OCI-LY7 (cell line): Measurements from ENCODE around the gene IL6ST. TPM values are rescaled to one million over a fixed set of nuclear protein-coding genes. Genes with fewer than 3 reads are reported as not detected.

Experiments used
- BruUV-seq: library from RNA; stranded (reverse); fragments of 400-500 nt; replicated peaks from 2 replicates; lab custom pipeline; 2021; lab: Mats Ljungman, UMichigan
- CTCF ChIA-PET: fragments of 300-600 bp; sonication (Branson Sonifier 250); formaldehyde crosslinking; loops from one replicate; lab custom pipeline; 2022; ENCODE audit warnings: antibody characterized with exemption; ENCODE audit not compliant: unreplicated experiment; lab: Charles Lee
- POLR2A ChIA-PET: fragments of 300-600 bp; sonication (Branson Sonifier 250); formaldehyde crosslinking; loops from one replicate; lab custom pipeline; 2022; ENCODE audit warnings: antibody characterized with exemption; lab: Charles Lee
- DNase-seq: peaks from one replicate; pipeline ENCODE4 v3.0.0-alpha.2; 2015; ENCODE audit warnings: low spot score
- H2AFZ ChIP-seq: fragments of 200-600 bp; sonication (generic), shearing (Covaris generic); 2 replicates; pipeline ENCODE4 v1.6.1; 2014; ENCODE audit warnings: mild to moderate bottlenecking, antibody characterized with exemption, low read length, moderate library complexity
- H3K27ac ChIP-seq: fragments of 200-600 bp; sonication (generic); 2 replicates; pipeline ENCODE4 v1.5.1; 2014; ENCODE audit warnings: mixed run types, low read depth, mild to moderate bottlenecking, moderate library complexity, low read length, inconsistent platforms; ENCODE audit not compliant: poor library complexity, severe bottlenecking
- H3K36me3 ChIP-seq: fragments of 200-600 bp; sonication (generic); 2 replicates; pipeline ENCODE4 v1.6.1; 2014; ENCODE audit warnings: mild to moderate bottlenecking, antibody characterized with exemption, low read length, moderate library complexity, mixed read lengths; ENCODE audit not compliant: insufficient read depth
- H3K4me1 ChIP-seq: fragments of 200-600 bp; sonication (generic); 2 replicates; pipeline ENCODE4 v1.5.1; 2014; ENCODE audit warnings: mild to moderate bottlenecking, low read length; ENCODE audit not compliant: insufficient read depth, poor library complexity, severe bottlenecking
- H3K4me2 ChIP-seq: fragments of 200-600 bp; sonication (generic); 2 replicates; pipeline ENCODE4 v1.6.1; 2014; ENCODE audit warnings: mild to moderate bottlenecking, low read length
- H3K4me3 ChIP-seq: fragments of 200-600 bp; sonication (generic); 2 replicates; pipeline ENCODE4 v1.5.1; 2014; ENCODE audit warnings: mild to moderate bottlenecking, low read depth, low read length; ENCODE audit not compliant: poor library complexity, severe bottlenecking
- H3K79me2 ChIP-seq: fragments of 200-600 bp; sonication (generic); 2 replicates; pipeline ENCODE4 v1.6.1; 2016; ENCODE audit warnings: low read depth, mild to moderate bottlenecking, low read length, moderate library complexity, mixed read lengths; ENCODE audit not compliant: insufficient read depth
- H3K9me2 ChIP-seq: fragments of 200-600 bp; sonication (generic); 2 replicates; pipeline ENCODE4 v1.6.1; 2016; ENCODE audit warnings: mild to moderate bottlenecking, low read length, mixed read lengths; ENCODE audit not compliant: insufficient read depth
- H3K9me3 ChIP-seq: fragments of 200-600 bp; sonication (generic); 2 replicates; pipeline ENCODE4 v1.6.1; 2014; ENCODE audit warnings: mild to moderate bottlenecking, mixed run types, low read length, mixed read lengths
- H4K20me1 ChIP-seq: fragments of 200-600 bp; sonication (generic); 2 replicates; pipeline ENCODE4 v1.6.1; 2014; ENCODE audit warnings: mild to moderate bottlenecking, antibody characterized with exemption, low read length, moderate library complexity, mixed read lengths; ENCODE audit not compliant: insufficient read depth
- EZH2phosphoT487 ChIP-seq: fragments of 200-600 bp; sonication (generic); IDR thresholded peaks from 2 replicates; pipeline ENCODE4 v1.6.1; 2018; ENCODE audit warnings: low read depth, borderline replicate concordance, mild to moderate bottlenecking, mixed run types, antibody characterized with exemption, low read length, moderate library complexity, mixed read lengths
- intact Hi-C: fragments of 100-400 bp; cut with micrococcal nuclease; formaldehyde crosslinking; loops from one replicate; pipeline ENCODE4 v1.10.0; 2022; ENCODE audit not compliant: unreplicated experiment
- total RNA-seq, 2 experiments: library from RNA; depleted of rRNA in 1 of 2; stranded (reverse); fragments of >200 nt in 1 of 2; shearing (Covaris generic) in 1 of 2; gene quantifications; 2 replicates each; pipeline ENCODE4 v1.2.3, GENCODE V29; 2014 to 2022
- TF ChIP-seq, protein P1 (sequence below): fragments of 200-600 bp; sonication (generic); conservative IDR thresholded peaks from 2 replicates; pipeline ENCODE4 v1.5.1; 2014; ENCODE audit warnings: mild to moderate bottlenecking, antibody characterized with exemption, low read length, moderate library complexity, mixed read lengths

Gene IL6ST
- total RNA-seq, 2 experiments from 2014 or later = 5.6 to 13.3 TPM

DNA sequence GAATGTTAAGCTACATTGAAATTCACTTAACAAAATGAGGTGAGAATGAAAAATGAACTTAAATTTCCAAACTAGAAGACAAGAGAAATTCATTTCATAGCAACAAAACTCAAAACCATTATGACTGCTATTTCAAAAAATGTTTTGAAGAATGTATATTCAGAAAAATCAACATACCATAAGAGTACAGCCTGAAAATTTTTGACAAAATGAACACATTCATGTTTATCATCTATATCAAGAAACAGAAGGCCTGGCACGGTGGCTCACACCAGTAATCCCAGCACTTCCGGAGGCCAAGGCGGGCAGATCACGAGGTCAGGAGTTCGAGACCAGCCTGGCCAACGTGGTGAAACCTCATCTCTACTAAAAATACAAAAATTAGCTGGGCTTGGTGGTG is 4.2 kb upstream of the IL6ST start:
- no TSS peak for BruUV-seq
- no peak for DNase-seq
- H3K27ac ChIP-seq = no peak overlapping the region
- no peaks in the 10 kb centered on the region for H3K9me2 ChIP-seq
- ChIA-PET CTCF (no interaction called here), POLR2A (interaction anchor here (0.6 kb wide), 1 partner anchor 1486 kb away, joined by 3 read pairs; no protein-coding TSS in a partner anchor)
- H3K9me3 ChIP-seq = no peaks in the 10 kb centered on the region
- no peak for TF ChIP-seq EZH2phosphoT487
- TF ChIP-seq, protein P1, sequence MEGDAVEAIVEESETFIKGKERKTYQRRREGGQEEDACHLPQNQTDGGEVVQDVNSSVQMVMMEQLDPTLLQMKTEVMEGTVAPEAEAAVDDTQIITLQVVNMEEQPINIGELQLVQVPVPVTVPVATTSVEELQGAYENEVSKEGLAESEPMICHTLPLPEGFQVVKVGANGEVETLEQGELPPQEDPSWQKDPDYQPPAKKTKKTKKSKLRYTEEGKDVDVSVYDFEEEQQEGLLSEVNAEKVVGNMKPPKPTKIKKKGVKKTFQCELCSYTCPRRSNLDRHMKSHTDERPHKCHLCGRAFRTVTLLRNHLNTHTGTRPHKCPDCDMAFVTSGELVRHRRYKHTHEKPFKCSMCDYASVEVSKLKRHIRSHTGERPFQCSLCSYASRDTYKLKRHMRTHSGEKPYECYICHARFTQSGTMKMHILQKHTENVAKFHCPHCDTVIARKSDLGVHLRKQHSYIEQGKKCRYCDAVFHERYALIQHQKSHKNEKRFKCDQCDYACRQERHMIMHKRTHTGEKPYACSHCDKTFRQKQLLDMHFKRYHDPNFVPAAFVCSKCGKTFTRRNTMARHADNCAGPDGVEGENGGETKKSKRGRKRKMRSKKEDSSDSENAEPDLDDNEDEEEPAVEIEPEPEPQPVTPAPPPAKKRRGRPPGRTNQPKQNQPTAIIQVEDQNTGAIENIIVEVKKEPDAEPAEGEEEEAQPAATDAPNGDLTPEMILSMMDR = no peak
- no peaks in the 10 kb centered on the region for H3K36me3 ChIP-seq
- H2AFZ ChIP-seq = no peak overlapping the region
- peaks cover 3% of the 10 kb centered on the region; the same call in 1 of the 2 replicates for H3K79me2 ChIP-seq
- H3K4me1 ChIP-seq = peaks cover 6% of the 10 kb centered on the region
- H4K20me1 ChIP-seq = no peaks in the 10 kb centered on the region
- intact Hi-C loops = no loop called here
- H3K4me2 ChIP-seq = no peak overlapping the region
- no peak overlapping the region for H3K4me3 ChIP-seq

DNA sequence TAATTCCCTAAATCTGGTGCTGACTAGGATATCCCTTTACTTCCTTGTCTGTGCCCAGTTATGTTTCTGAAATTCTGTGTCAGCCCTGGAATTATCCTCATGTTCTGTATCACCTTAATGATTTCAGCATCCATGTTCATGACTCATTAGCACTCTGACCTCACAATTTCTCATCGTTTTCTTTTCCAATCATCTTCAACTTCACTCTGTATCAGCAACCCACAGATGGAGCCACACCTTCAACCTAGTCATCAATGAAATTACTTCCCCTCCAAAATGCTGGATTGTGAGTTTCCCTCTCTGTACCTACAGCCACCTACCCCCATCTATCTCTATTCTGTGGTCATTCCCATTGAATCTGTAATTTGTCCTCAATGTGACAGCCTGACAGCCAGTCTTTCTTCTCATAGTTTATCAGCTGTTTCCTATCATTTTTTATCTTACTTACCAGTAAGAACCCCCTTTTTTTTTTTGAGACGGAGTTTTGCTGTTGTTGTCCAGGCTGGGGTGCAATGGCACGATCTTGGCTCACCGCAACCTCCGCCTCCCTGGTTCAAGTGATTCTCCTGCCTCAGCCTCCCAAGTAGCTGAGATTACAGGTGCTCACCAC is 3.1 kb upstream of the IL6ST start:
- ChIA-PET CTCF (no interaction called here), POLR2A (interaction anchor here (0.6 to 0.7 kb wide), 2 partner anchors 346 to 1175 kb away, joined by 3 to 5 read pairs; no protein-coding TSS in a partner anchor)
- H3K4me3 ChIP-seq = no peak overlapping the region
- no peak overlapping the region for H3K4me2 ChIP-seq
- TF ChIP-seq EZH2phosphoT487 = no peak
- no TSS peak for BruUV-seq
- H3K36me3 ChIP-seq = no peaks in the 10 kb centered on the region
- intact Hi-C loops = no loop called here
- H3K27ac ChIP-seq = no peak overlapping the region
- no peaks in the 10 kb centered on the region for H3K9me3 ChIP-seq
- H4K20me1 ChIP-seq = no peaks in the 10 kb centered on the region
- no peak overlapping the region for H2AFZ ChIP-seq
- DNase-seq = no peak
- no peaks in the 10 kb centered on the region for H3K9me2 ChIP-seq
- H3K4me1 ChIP-seq = peaks cover 16% of the 10 kb centered on the region
- peaks cover 15% of the 10 kb centered on the region; the same call in 1 of the 2 replicates for H3K79me2 ChIP-seq

DNA sequence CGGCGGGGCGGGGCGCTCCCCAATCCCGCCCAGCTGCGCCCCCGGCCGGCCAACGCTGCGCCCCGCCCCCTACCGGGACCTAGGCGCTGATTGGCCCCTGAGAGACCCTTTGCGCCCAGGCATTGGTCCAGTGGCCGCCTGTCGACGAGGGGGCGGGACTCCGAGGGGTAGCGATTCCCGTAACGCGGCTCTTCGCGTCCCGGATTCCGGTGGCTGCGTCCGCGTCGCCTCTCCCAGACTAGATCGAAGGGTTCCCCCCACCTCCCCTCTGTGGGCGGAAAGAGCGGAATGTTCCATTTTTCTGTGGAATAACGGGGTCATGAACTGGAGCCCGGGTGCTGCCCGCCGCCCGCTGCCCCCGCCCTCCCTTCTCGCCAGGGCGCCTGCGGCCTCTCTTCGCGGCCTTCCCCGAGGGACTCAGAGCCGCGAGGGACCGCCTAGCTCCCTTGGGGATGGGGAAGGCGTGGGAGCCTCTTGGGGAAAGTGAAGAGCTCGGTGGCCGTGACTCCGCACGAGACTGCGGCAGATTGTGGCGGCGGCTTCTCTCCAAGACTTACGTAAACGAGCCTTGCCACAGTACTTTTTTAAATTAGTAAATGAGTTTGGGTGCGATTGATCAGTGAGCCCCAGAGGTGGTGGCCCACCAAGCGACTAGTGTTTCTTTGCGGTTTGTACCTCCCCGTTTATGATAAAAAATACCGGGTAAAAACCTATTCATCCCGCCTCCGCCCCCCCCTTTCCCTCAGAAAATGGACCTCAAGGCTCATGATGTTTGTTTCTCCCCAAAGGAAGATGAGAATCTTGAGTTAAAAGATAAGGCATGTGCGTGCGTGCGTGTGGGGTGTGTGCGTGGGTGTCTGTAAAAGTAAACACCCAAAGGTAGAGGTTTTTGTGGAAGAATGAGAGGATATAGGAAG is 493 bp upstream of the IL6ST start:
- H3K4me2 ChIP-seq = peak overlapping the region; percentile 95
- no peaks in the 10 kb centered on the region for H3K36me3 ChIP-seq
- H3K79me2 ChIP-seq = peaks cover 18% of the 10 kb centered on the region; the same call in 1 of the 2 replicates
- H3K27ac ChIP-seq = peak overlapping the region; percentile 3
- POLR2A ChIA-PET = interaction anchor here (0.5 to 1.6 kb wide), 3 partner anchors 10 to 979 kb away, joined by 3 to 4 read pairs (median 3); no protein-coding TSS in a partner anchor
- H3K4me1 ChIP-seq = peaks cover 18% of the 10 kb centered on the region
- CTCF ChIA-PET = no interaction called here
- peak; percentile 95 for DNase-seq
- H3K9me3 ChIP-seq = no peaks in the 10 kb centered on the region
- BruUV-seq = TSS peak; percentile 80
- H2AFZ ChIP-seq = peak overlapping the region; percentile 91
- H3K9me2 ChIP-seq = no peaks in the 10 kb centered on the region
- H3K4me3 ChIP-seq = peak overlapping the region; percentile 86
- no peak for TF ChIP-seq EZH2phosphoT487
- TF ChIP-seq, protein P1 = no peak; the same call in 1 of the 2 replicates
- intact Hi-C loops = no loop called here
- H4K20me1 ChIP-seq = no peaks in the 10 kb centered on the region; the same call in 1 of the 2 replicates
